Urothelium cell line (cell line): Measurements from ENCODE around the gene USP17L13.
"Not testable (repeated sequence)": the region's sequence is repeated elsewhere in the genome, so short reads cannot be mapped to it uniquely, and the experiment has no call there.

Experiments used
- DNase-seq: peaks from one replicate; pipeline ENCODE4 v3.0.0; 2011; ENCODE audit warnings: low spot score, mixed read lengths
- FAIRE-seq: peaks from 2 replicates; lab custom pipeline; 2011; peaks lifted over from hg19 to GRCh38; lab: Jason Lieb, UNC

The USP17L13 gene

DNA sequence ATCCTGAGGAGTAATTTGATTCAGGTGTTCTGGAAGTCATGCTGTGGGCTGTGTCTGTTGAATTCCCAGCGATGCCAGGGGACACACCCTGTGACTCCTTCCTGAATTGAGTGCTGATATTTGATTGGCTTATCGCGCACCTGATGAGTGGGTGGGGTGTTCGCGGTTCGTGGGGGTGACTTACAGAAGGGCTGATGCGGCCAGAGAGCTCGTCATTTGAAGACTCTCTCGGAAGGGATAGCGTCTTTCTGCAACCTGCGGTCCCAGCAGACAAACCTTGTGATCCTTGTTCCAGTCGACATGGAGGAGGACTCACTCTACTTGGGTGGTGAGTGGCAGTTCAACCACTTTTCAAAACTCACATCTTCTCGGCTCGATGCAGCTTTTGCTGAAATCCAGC, at the start of gene USP17L13:
Gene USP17L13 (plus strand): TSS at position 301 of the 400 bp plus-strand sequence. CDS start 0 bp downstream, at position 301.
- not testable (repeated sequence) for DNase-seq, FAIRE-seq

DNA sequence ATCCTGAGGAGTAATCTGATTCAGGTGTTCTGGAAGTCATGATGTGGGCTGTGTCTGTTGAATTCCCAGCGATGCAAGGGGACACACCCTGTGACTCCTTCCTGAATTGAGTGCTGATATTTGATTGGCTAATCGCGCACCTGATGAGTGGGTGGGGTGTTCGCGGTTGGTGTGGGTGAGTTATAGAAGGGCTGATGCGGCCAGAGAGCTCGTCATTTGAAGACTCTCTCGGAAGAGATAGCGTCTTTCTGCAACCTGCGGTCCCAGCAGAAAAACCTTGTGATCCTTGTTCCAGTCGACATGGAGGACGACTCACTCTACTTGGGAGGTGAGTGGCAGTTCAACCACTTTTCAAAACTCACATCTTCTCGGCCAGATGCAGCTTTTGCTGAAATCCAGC, 14.3 kb upstream of the USP17L13 start, which contains the start of gene USP17L10:
Gene USP17L10 (plus strand): TSS at position 301 of the 400 bp plus-strand sequence. CDS start 0 bp downstream, at position 301.
- not testable (repeated sequence) for DNase-seq, FAIRE-seq

DNA sequence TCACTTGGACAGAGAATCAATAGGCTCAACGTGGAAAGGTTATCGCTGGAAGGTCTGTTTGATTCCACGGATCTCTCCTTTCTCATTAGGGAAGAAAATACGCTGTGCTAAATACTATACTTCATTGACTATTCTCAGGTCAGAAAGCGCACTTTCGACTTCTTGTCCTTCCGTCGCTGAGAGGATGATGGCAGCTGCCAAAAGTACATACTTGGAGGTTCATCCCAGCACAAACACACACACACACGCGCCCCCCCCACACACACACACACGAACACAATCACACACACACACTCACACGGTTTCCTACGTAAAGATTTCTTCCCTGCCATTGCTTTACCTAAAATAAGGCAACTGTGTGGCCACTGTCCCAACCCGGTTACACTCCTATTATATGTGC, 10.0 kb upstream of the USP17L13 start:
- not testable (repeated sequence) for DNase-seq, FAIRE-seq

- DNase-seq, FAIRE-seq: not testable (repeated sequence)
These were observed 9.6 kb upstream of the USP17L13 start, which contains the start of gene USP17L11 for GRCh38 chr4:9215105-9215504. Gene USP17L11, plus strand, starts transcription at chr4:9215405. Its CDS starts 0 bp downstream, at chr4:9215405.

DNA sequence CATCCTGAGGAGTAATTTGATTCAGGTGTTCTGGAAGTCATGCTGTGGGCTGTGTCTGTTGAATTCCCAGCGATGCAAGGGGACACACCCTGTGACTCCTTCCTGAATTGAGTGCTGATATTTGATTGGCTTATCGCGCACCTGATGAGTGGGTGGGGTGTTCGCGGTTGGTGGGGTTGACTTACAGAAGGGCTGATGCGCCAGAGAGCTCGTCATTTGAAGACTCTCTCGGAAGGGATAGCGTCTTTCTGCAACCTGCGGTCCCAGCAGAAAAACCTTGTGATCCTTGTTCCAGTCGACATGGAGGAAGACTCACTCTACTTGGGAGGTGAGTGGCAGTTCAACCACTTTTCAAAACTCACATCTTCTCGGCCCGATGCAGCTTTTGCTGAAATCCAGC, 4.8 kb upstream of the USP17L13 start, which contains the start of gene USP17L12:
Gene USP17L12 (plus strand): TSS at position 301 of the 400 bp plus-strand sequence. CDS start 0 bp downstream, at position 301.
- not testable (repeated sequence) for FAIRE-seq, DNase-seq

- FAIRE-seq, DNase-seq: not testable (repeated sequence)
These were observed 5.6 kb downstream of the USP17L13 start for GRCh38 chr4:9230249-9230648.

DNA sequence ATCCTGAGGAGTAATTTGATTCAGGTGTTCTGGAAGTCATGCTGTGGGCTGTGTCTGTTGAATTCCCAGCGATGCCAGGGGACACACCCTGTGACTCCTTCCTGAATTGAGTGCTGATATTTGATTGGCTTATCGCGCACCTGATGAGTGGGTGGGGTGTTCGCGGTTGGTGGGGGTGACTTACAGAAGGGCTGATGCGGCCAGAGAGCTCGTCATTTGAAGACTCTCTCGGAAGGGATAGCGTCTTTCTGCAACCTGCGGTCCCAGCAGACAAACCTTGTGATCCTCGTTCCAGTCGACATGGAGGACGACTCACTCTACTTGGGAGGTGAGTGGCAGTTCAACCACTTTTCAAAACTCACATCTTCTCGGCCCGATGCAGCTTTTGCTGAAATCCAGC, 9.4 kb downstream of the USP17L13 start, which contains the start of gene USP17L15:
Gene USP17L15 (plus strand): TSS at position 301 of the 400 bp plus-strand sequence. CDS start 0 bp downstream, at position 301.
- FAIRE-seq, DNase-seq: not testable (repeated sequence)

DNA sequence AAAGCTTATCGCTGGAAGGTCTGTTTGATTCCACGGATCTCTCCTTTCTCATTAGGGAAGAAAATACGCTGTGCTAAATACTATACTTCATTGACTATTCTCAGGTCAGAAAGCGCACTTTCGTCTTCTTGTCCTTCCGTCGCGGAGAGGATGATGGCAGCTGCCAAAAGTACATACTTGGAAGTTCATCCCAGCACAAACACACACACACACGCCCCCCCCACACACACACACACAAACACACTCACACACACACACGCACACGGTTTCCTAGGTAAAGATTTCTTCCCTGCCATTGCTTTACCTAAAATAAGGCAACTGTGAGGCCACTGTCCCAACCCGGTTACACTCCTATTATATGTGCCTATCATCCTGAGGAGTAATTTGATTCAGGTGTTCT, 13.8 kb downstream of the USP17L13 start:
- FAIRE-seq, DNase-seq: not testable (repeated sequence)

- FAIRE-seq, DNase-seq: not testable (repeated sequence)
These were observed 18.9 kb downstream of the USP17L13 start, which contains the start of gene USP17L17 for GRCh38 chr4:9243579-9243978. Gene USP17L17, plus strand, starts transcription at chr4:9243879. Its CDS starts 0 bp downstream, at chr4:9243879.

GRCh38 chr4:9247953-9248680, 23.4 kb downstream of the USP17L13 start, which contains the start of gene USP17L18:
Gene USP17L18, plus strand, starts transcription at chr4:9248630. Its CDS starts 0 bp downstream, at chr4:9248630.
- not testable (repeated sequence) for FAIRE-seq, DNase-seq

GRCh38 chr4:9253078-9253477, 28.4 kb downstream of the USP17L13 start, which contains the start of gene USP17L19:
Gene USP17L19, plus strand, starts transcription at chr4:9253378. Its CDS starts 0 bp downstream, at chr4:9253378.
- not testable (repeated sequence) for FAIRE-seq, DNase-seq

DNA sequence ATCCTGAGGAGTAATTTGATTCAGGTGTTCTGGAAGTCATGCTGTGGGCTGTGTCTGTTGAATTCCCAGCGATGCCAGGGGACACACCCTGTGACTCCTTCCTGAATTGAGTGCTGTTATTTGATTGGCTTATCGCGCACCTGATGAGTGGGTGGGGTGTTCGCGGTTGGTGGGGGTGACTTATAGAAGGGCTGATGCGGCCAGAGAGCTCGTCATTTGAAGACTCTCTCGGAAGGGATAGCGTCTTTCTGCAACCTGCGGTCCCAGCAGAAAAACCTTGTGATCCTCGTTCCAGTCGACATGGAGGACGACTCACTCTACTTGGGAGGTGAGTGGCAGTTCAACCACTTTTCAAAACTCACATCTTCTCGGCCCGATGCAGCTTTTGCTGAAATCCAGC, 33.1 kb downstream of the USP17L13 start, which contains the start of gene USP17L20:
Gene USP17L20 (plus strand): TSS at position 301 of the 400 bp plus-strand sequence. CDS start 0 bp downstream, at position 301.
- not testable (repeated sequence) for DNase-seq, FAIRE-seq

- not testable (repeated sequence) for FAIRE-seq, DNase-seq
These were observed 37.9 kb downstream of the USP17L13 start, which contains the start of gene USP17L21 for GRCh38 chr4:9262572-9262971. Gene USP17L21, plus strand, starts transcription at chr4:9262872. Its CDS starts 0 bp downstream, at chr4:9262872.

DNA sequence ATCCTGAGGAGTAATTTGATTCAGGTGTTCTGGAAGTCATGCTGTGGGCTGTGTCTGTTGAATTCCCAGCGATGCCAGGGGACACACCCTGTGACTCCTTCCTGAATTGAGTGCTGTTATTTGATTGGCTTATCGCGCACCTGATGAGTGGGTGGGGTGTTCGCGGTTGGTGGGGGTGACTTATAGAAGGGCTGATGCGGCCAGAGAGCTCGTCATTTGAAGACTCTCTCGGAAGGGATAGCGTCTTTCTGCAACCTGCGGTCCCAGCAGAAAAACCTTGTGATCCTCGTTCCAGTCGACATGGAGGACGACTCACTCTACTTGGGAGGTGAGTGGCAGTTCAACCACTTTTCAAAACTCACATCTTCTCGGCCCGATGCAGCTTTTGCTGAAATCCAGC, 42.6 kb downstream of the USP17L13 start, which contains the start of gene USP17L22:
Gene USP17L22 (plus strand): TSS at position 301 of the 400 bp plus-strand sequence. CDS start 0 bp downstream, at position 301.
- not testable (repeated sequence) for FAIRE-seq, DNase-seq

DNA sequence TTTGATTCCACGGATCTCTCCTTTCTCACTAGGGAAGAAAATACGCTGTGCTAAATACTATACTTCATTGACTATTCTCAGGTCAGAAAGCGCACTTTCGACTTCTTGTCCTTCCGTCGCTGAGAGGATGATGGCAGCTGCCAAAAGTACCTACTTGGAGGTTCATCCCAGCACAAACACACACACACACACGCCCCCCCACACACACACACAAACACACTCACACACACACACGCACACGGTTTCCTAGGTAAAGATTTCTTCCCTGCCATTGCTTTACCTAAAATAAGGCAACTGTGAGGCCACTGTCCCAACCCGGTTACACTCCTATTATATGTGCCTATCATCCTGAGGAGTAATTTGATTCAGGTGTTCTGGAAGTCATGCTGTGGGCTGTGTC, 47.0 kb downstream of the USP17L13 start:
- FAIRE-seq, result not testable (repeated sequence)

More for the DNA sequence above, 47.0 kb downstream of the USP17L13 start:
- not testable (repeated sequence) for DNase-seq
